ENCODE measurements around the gene PARP4.
"Not testable (repeated sequence)": the region's sequence is repeated elsewhere in the genome, so short reads cannot be mapped to it uniquely, and the experiment has no call there.

The PARP4 gene

DNA sequence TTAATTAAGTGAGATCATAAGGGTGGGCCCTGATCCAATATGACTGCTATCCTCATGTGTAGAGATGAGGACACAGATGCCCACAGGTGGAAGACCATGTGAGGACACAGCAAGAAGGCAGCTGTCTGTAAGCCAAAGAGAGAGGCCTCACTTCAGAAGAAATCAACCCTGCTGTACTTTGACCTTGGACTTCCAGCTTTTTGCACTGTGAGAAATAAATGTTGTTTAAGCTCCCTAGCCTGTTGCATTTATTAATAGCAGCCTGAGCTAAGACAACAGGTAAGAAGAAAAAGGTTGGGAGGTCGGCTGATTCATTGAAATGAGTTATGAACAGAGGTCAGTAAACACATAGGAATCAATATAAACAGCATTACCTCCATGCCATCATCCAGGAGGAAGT, 14.8 kb downstream of the PARP4 start:
- H3K9me3 Mint-ChIP-seq = no peaks in the 10 kb centered on the region
- no peak for ATAC-seq (replicated peaks)
- H3K4me1 Mint-ChIP-seq (ENCODE audit: low read depth in 2 of 2) = peaks cover 12 to 14% of the 10 kb centered on the region in 2 donors
- no peaks in the 10 kb centered on the region for H3K27me3 Mint-ChIP-seq
- H3K4me3 Mint-ChIP-seq = no peak overlapping the region
- no peak for DNase-seq
- no peak overlapping the region for H3K27ac Mint-ChIP-seq
- H3K36me3 Mint-ChIP-seq (ENCODE audit: insufficient read depth) = peaks cover 83% of the 10 kb centered on the region

DNA sequence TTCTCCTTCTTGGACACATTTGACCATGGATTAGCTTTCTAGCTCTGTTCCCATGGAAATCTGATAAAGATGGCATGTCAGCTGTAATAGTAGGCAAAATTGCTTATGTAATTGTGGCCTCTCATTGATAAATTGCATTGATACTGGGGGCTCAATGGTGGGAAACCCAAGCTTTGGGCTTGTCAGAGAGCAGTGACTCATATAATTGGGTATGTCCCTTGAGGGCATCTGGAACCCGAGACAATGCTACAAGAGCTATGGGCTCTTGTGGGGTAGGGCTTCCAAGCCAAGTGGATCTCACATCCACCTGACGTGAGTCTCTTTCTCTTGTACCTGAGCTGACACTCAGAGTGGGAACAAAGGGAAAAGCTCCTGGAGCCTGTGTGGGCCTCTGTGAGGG, 16.3 kb downstream of the PARP4 start:
- not testable (repeated sequence) for H3K27ac Mint-ChIP-seq; ATAC-seq (replicated peaks); H3K9me3 Mint-ChIP-seq; H3K4me1 Mint-ChIP-seq (ENCODE audit: low read depth in 2 of 2); H3K27me3 Mint-ChIP-seq; DNase-seq; H3K4me3 Mint-ChIP-seq
- peaks cover 79% of the 10 kb centered on the region for H3K36me3 Mint-ChIP-seq (ENCODE audit: insufficient read depth)

DNA sequence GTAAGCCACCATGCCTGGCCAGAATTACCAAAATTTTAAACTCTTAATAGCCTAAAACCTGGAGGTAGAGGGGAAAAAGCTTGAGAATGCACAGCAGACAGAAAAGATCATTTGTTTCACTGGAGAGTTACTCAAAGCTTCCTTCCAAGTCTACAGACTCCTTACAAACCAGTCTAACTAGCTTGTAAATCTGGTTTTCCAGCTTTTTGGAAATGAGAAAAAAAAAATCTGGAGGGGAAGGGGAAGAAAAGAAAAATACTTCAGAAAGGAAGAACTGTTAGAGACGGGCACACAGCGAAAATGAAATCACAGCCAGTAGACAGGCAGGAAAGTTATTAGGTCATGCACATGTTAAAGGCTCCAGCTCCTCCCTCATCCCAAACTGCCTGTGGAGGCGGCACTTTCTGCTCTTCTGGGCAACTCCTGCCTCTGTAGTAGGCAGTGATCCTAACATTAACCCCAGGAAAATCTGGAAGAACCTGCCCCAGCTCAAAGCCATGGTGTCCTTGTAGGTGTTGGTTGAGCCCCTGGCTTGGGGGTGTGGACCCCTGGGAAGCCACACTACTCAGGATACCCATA, 17.3 kb downstream of the PARP4 start:
- H3K4me1 Mint-ChIP-seq (ENCODE audit: low read depth in 2 of 2) = peaks cover 3 to 4% of the 10 kb centered on the region in 2 donors
- ATAC-seq (replicated peaks) = no peak
- peak overlapping the region in 1 of 2 donors; percentile 86 for H3K27ac Mint-ChIP-seq
- peaks cover 82% of the 10 kb centered on the region for H3K36me3 Mint-ChIP-seq (ENCODE audit: insufficient read depth)
- no peak overlapping the region for H3K4me3 Mint-ChIP-seq
- H3K27me3 Mint-ChIP-seq = no peaks in the 10 kb centered on the region
- DNase-seq = no peak
- H3K9me3 Mint-ChIP-seq = no peaks in the 10 kb centered on the region

DNA sequence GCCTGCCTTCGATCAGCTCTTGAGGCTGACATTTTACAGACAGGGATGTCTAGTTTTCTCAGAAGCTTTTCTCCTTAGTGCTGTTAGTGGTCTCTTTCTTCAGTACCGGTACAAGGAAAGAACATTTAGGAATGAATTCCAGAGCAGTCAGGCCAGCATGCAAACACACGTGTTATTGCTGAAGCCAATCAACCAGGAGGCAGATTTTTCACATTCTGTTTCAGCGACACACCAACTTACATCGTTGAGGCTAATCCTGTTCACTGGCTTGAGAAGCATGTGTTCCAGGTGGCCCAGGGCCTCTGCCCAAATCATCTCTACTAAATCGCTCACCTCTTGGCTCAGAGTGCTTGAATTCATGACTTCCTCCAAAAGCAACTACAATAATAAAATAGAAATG, 19.2 kb downstream of the PARP4 start:
- H3K27me3 Mint-ChIP-seq = no peaks in the 10 kb centered on the region
- H3K27ac Mint-ChIP-seq = peak overlapping the region in 1 of 2 donors; percentile 67
- ATAC-seq (replicated peaks) (no peak), DNase-seq (no peak)
- no peak overlapping the region for H3K4me3 Mint-ChIP-seq
- peaks cover 0 to 4% of the 10 kb centered on the region in 2 donors for H3K4me1 Mint-ChIP-seq (ENCODE audit: low read depth in 2 of 2)
- H3K36me3 Mint-ChIP-seq (ENCODE audit: insufficient read depth) = peaks cover 86% of the 10 kb centered on the region
- H3K9me3 Mint-ChIP-seq = no peaks in the 10 kb centered on the region

DNA sequence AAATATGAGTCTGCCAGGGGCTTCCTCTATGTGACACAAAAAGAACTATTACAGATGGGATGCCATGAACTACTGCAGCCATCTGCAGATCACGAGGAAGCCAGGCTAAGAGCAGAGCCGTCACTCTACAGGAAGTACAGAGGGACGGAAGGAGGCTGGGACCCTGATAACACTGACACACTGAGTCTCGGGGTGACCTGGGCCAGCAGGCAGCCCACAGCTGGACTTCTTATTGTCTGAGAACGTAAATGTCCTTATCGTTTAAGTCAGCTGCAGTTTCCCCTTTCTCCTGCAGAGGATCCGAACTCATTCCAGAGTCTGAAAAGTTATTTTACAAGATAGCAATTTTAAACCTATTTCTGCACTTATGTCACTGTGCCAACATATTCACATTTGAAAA, 20.7 kb downstream of the PARP4 start:
- DNase-seq (no peak), ATAC-seq (replicated peaks) (no peak)
- no peaks in the 10 kb centered on the region for H3K27me3 Mint-ChIP-seq
- no peaks in the 10 kb centered on the region for H3K9me3 Mint-ChIP-seq
- H3K4me3 Mint-ChIP-seq = no peak overlapping the region
- H3K27ac Mint-ChIP-seq = no peak overlapping the region
- H3K4me1 Mint-ChIP-seq (ENCODE audit: low read depth in 2 of 2) = peaks cover 0 to 4% of the 10 kb centered on the region in 2 donors
- H3K36me3 Mint-ChIP-seq (ENCODE audit: insufficient read depth) = peaks cover 84% of the 10 kb centered on the region

DNA sequence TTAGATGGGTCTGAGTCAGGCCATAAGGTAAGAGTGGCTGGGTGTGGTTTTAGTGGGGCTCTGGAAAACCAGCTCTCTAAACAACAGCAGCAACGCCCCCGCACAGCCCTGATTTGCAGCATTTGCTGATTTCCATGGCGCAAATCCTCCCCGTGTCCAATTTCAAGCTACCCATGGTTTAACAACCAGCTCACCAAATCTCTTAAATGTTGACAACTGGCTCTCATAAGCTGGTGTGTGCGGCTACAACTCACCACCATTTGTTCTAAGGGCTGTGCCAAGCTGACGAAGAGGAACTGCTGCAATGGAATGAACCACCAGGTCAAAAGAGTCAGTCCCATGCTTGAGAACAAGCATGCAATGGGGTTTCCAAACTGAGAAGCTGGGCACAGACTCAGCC, 22.9 kb downstream of the PARP4 start:
- DNase-seq (no peak), ATAC-seq (replicated peaks) (no peak)
- peaks cover 0 to 4% of the 10 kb centered on the region in 2 donors for H3K4me1 Mint-ChIP-seq (ENCODE audit: low read depth in 2 of 2)
- H3K27ac Mint-ChIP-seq = no peak overlapping the region
- H3K9me3 Mint-ChIP-seq = no peaks in the 10 kb centered on the region
- peaks cover 84% of the 10 kb centered on the region for H3K36me3 Mint-ChIP-seq (ENCODE audit: insufficient read depth)
- no peaks in the 10 kb centered on the region for H3K27me3 Mint-ChIP-seq
- H3K4me3 Mint-ChIP-seq = no peak overlapping the region

DNA sequence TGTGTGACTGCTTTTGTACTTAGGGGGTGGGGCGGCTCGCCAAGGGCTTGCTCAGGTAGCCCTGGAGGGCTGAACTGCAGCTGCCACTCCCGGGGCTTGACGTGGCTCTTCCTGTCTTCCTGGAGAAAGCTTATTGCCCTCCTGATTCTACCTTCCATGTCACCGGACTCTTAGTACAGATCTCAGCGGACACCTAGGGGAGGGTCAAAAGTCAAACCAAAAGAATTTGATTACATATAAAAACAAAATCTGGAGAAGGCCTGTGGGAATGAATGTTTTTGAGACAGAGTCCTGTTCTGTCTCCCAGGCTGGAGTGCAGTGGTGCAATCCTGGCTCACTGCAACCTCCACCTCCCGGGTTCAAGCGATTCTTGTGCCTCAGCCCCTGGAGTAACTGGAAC, 24.5 kb downstream of the PARP4 start:
- ATAC-seq (replicated peaks) = not testable (repeated sequence)

DNA sequence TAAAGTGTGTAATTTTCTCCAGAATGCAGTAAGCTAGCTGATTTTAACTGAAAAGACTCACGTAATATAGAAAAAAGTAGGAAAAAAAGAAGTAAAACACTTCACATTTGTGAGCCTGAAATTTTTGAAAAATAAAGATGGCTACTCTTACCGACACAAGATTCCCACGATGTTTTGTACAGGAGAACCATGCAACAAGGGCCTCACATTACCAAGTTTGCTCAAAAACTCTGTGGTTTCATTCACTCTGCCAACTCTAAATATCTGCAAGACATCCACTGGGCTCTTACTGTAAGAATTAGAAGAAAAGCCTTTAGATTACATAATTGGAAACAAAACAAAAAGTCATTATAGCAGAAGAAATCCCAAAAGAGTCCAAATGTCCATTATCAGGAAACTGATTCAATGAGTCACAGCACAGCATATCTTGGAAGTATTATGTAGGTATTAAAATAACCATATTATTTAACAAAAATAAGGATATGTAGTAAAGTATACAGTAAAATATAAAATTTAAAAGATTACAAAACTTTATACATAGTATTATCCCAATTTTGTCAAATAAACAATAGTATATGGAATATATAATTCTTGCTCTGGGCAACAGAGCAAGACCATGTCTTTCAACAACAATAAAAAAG, 26.4 kb downstream of the PARP4 start:
- not testable (repeated sequence) for H3K9me3 Mint-ChIP-seq; DNase-seq; H3K27ac Mint-ChIP-seq; ATAC-seq (replicated peaks); H3K4me1 Mint-ChIP-seq (ENCODE audit: low read depth in 2 of 2); H3K27me3 Mint-ChIP-seq; H3K4me3 Mint-ChIP-seq
- peaks cover 91% of the 10 kb centered on the region for H3K36me3 Mint-ChIP-seq (ENCODE audit: insufficient read depth)

More for the DNA sequence above, 24.5 kb downstream of the PARP4 start:
- not testable (repeated sequence) for H3K4me3 Mint-ChIP-seq; H3K27me3 Mint-ChIP-seq; H3K4me1 Mint-ChIP-seq (ENCODE audit: low read depth in 2 of 2); H3K9me3 Mint-ChIP-seq; DNase-seq
- peak overlapping the region in 1 of 2 donors; percentile 68 for H3K27ac Mint-ChIP-seq
- H3K36me3 Mint-ChIP-seq (ENCODE audit: insufficient read depth) = peaks cover 84% of the 10 kb centered on the region

DNA sequence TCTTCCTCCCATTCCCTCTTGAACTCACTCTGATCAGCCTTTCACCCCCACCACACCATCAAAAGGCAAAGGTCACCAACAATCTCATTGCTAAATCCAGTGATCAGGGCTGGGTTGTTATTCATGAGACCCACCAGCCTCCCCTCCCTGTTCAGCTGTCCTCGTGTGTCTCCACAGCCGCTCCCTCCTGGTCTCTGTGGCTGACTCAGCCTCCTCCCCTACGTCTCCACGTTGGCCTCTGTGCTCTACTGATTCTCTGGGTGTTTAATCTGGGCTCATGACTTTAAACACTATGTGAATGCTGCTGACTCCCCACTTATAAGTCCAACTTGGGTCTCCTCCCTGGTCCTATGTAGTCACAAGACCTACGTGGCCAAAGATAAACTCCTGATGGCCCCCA, 38.9 kb downstream of the PARP4 start:
- ATAC-seq (replicated peaks) = no peak
- Mint-ChIP-seq H3K9me3 (no peaks in the 10 kb centered on the region), H3K36me3 (ENCODE audit: insufficient read depth) (peaks cover 79% of the 10 kb centered on the region), H3K4me1 (ENCODE audit: low read depth in 2 of 2) (peaks cover 2 to 3% of the 10 kb centered on the region in 2 donors), H3K27ac (peak overlapping the region; percentile 75 to 81), H3K4me3 (no peak overlapping the region), H3K27me3 (no peaks in the 10 kb centered on the region)
- no peak for DNase-seq

DNA sequence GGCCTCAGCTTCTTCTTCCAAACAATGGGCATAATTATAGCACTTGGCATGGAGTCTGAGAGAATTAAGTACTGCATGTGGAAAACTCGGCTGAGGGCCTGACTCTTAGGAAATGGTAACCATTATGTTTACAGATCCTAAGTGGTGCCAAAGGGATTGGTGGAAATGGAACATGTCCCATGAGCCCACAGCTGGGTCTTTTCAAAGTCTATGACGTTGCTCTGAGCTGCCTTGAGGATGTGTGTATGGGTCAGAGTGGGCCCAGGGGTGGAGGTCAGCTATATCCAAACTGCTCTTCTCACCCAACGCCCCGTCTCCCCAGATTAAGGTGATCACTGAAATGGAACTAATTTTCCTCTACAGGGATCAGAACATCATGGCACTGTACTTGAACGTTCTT, 40.4 kb downstream of the PARP4 start:
- not testable (repeated sequence) for H3K4me3 Mint-ChIP-seq; DNase-seq; H3K27me3 Mint-ChIP-seq; ATAC-seq (replicated peaks); H3K4me1 Mint-ChIP-seq (ENCODE audit: low read depth in 2 of 2); H3K27ac Mint-ChIP-seq; H3K9me3 Mint-ChIP-seq
- peaks cover 86% of the 10 kb centered on the region for H3K36me3 Mint-ChIP-seq (ENCODE audit: insufficient read depth)

DNA sequence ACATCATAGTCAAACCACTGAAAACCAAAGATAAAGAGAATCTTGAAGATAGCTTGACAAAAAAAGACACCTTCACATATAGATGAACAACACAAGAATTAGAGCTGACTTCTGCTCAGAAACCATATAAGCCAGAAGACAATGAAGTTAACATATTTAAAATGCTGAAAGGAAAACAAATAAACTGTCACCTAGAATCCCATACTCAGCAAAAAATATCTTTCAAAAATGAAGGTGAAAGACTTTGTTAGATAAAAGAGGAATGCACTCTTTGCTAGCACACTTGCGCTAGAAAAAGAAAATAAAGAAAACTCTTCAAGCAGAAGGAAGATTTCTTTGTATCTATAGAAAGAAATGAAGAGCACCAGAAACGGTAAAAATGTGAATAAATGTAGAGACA, 49.5 kb downstream of the PARP4 start:
- no peak for ATAC-seq (replicated peaks)
- H3K27ac Mint-ChIP-seq = peak overlapping the region; percentile 39 to 78
- H3K27me3 Mint-ChIP-seq = no peaks in the 10 kb centered on the region
- no peak for DNase-seq
- H3K36me3 Mint-ChIP-seq (ENCODE audit: insufficient read depth) = peaks cover 47% of the 10 kb centered on the region
- H3K4me3 Mint-ChIP-seq = no peak overlapping the region
- peaks cover 14 to 41% of the 10 kb centered on the region in 2 donors for H3K4me1 Mint-ChIP-seq (ENCODE audit: low read depth in 2 of 2)
- H3K9me3 Mint-ChIP-seq = no peaks in the 10 kb centered on the region

DNA sequence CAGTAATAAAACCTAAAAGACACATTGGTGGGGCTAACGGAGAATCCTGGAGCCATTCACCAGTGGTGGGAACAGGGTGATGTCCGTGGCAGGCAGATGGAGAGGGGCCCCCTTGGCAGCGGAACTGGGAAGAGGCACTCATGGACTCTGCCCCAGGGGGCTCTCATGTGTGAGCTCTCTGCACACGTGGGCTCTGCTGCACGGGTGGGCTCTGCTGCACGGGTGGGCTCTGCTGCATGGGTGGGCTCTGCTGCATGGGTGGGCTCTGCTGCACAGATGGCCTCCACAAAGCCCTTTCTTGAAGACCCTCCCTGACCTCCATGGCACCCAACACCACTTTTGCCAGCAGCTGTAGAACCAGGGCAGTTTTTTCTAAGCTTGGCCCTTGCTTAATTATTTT, 52.3 kb downstream of the PARP4 start:
- Mint-ChIP-seq H3K36me3 (ENCODE audit: insufficient read depth) (peaks cover 59% of the 10 kb centered on the region), H3K27me3 (no peaks in the 10 kb centered on the region), H3K9me3 (no peaks in the 10 kb centered on the region), H3K27ac (peak overlapping the region in 1 of 2 donors; percentile 23), H3K4me1 (ENCODE audit: low read depth in 2 of 2) (peaks cover 14 to 28% of the 10 kb centered on the region in 2 donors), H3K4me3 (no peak overlapping the region)
- DNase-seq (no peak), ATAC-seq (replicated peaks) (no peak)

DNA sequence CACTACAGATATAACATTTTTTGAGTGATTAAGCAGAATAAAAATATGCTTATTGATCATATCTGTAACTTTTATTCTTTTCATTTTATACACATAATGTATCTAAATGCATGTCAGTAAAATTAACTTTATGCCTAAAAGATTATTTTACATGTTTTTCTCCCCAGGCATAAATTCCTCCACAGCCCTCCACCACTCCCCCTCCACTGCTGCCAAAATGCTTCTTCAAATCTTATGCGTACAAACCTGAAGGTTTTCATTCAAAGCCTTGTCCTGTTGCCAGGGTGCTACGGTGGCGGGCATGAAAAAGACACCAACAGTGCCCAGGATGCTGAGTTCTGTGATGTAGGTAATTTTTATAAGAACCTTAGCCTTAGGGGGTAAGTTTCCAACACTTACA, 52.9 kb downstream of the PARP4 start:
- ATAC-seq (replicated peaks) (no peak), DNase-seq (no peak)
- Mint-ChIP-seq H3K4me3 (no peak overlapping the region), H3K36me3 (ENCODE audit: insufficient read depth) (peaks cover 64% of the 10 kb centered on the region), H3K9me3 (no peaks in the 10 kb centered on the region), H3K27ac (peak overlapping the region; percentile 23 to 64), H3K27me3 (no peaks in the 10 kb centered on the region), H3K4me1 (ENCODE audit: low read depth in 2 of 2) (peaks cover 14 to 25% of the 10 kb centered on the region in 2 donors)

DNA sequence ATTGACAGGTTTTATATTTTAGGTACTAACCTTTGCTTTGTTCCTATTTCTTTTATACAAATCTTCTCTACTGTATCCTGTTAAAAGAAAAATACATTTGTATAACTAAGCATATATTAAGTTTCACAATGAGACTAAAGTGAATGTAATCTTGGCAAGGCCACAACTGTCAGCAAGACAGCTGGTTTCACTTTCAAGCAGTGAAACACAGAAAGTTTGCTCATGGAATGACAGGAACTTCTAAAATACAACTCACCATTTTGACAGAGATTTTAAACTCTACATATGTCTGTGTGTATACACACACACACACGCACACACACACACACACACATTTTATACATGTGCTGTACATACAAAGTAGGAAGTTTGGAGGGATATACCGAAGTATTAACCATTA, 53.3 kb downstream of the PARP4 start:
- peaks cover 69% of the 10 kb centered on the region for H3K36me3 Mint-ChIP-seq (ENCODE audit: insufficient read depth)
- H3K27ac Mint-ChIP-seq = peak overlapping the region; percentile 61 to 64
- ATAC-seq (replicated peaks) (no peak), DNase-seq (no peak)
- peaks cover 9 to 20% of the 10 kb centered on the region in 2 donors for H3K4me1 Mint-ChIP-seq (ENCODE audit: low read depth in 2 of 2)
- H3K9me3 Mint-ChIP-seq = no peaks in the 10 kb centered on the region
- H3K27me3 Mint-ChIP-seq = no peaks in the 10 kb centered on the region
- peak overlapping the region in 1 of 2 donors; percentile 25 for H3K4me3 Mint-ChIP-seq
